HepG2 (cell line): ENCODE results near the gene BCAS3. TPM values are rescaled to one million over a fixed set of nuclear protein-coding genes. Genes with fewer than 3 reads are reported as not detected.

Source experiments
- ARID2 ChIP-seq: sonication (generic); formaldehyde crosslinking; IDR thresholded peaks from 2 replicates; pipeline ENCODE4 v1.8.1; 2022; ENCODE audit warnings: mild to moderate bottlenecking, missing genetic modification reagents, borderline replicate concordance
- ARNT2 ChIP-seq: sonication (generic); formaldehyde crosslinking; IDR thresholded peaks from 2 replicates; pipeline ENCODE4 v1.8.0; 2022; ENCODE audit warnings: mild to moderate bottlenecking, low read depth, missing genetic modification reagents, moderate library complexity
- ELK4 ChIP-seq: sonication (generic); formaldehyde crosslinking; IDR thresholded peaks from 2 replicates; pipeline ENCODE4 v1.9.0; 2021; ENCODE audit warnings: missing genetic modification reagents, borderline replicate concordance
- FOSL2 ChIP-seq: sonication (generic); formaldehyde crosslinking; IDR thresholded peaks from 2 replicates; pipeline ENCODE4 v1.4.0; 2020; ENCODE audit warnings: missing genetic modification reagents
- FOXJ3 ChIP-seq: sonication (generic); formaldehyde crosslinking; IDR thresholded peaks from 2 replicates; pipeline ENCODE4 v1.4.0; 2020; ENCODE audit warnings: missing genetic modification reagents, mild to moderate bottlenecking, borderline replicate concordance
- FOXO1 ChIP-seq: sonication (generic); formaldehyde crosslinking; IDR thresholded peaks from 2 replicates; pipeline ENCODE4 v1.4.0; 2020; ENCODE audit warnings: missing genetic modification reagents
- GRHL1 ChIP-seq: sonication (generic); formaldehyde crosslinking; conservative IDR thresholded peaks from 2 replicates; pipeline ENCODE4 v1.8.0; 2022; ENCODE audit warnings: missing genetic modification reagents
- MYC ChIP-seq: sonication (generic); formaldehyde crosslinking; IDR thresholded peaks from 2 replicates; pipeline ENCODE4 v1.9.0; 2021; ENCODE audit warnings: missing genetic modification reagents, borderline replicate concordance
- NFIB ChIP-seq: sonication (generic); formaldehyde crosslinking; IDR thresholded peaks from 2 replicates; pipeline ENCODE4 v1.9.0; 2021; ENCODE audit warnings: missing genetic modification reagents, mild to moderate bottlenecking, borderline replicate concordance
- NFYC ChIP-seq: IDR thresholded peaks from 2 replicates; pipeline ENCODE4 v1.6.1; 2016; ENCODE audit warnings: missing genetic modification reagents, missing compliant biosample characterization
- RNF2 ChIP-seq: fragments of 450-650 bp; conservative IDR thresholded peaks from 2 replicates; pipeline ENCODE4 v1.6.1; 2016; ENCODE audit warnings: low read depth
- TRIM24 ChIP-seq: sonication (generic); formaldehyde crosslinking; IDR thresholded peaks from 2 replicates; pipeline ENCODE4 v1.8.0; 2022; ENCODE audit warnings: mild to moderate bottlenecking, missing genetic modification reagents
- YEATS4 ChIP-seq: sonication (generic); formaldehyde crosslinking; IDR thresholded peaks from 2 replicates; pipeline ENCODE4 v1.4.0; 2020; ENCODE audit warnings: missing genetic modification reagents, borderline replicate concordance
- YY1 ChIP-seq: IDR thresholded peaks from 2 replicates; pipeline ENCODE4 v1.6.1; 2011; ENCODE audit warnings: low read length, low read depth, moderate library complexity, mild to moderate bottlenecking; ENCODE audit not compliant: insufficient read depth, insufficient replicate concordance
- ZFAT ChIP-seq: sonication (generic); formaldehyde crosslinking; conservative IDR thresholded peaks from 2 replicates; pipeline ENCODE4 v1.8.1; 2023; ENCODE audit warnings: missing genetic modification reagents, inconsistent platforms
- ZFX ChIP-seq: sonication (generic); formaldehyde crosslinking; IDR thresholded peaks from 2 replicates; pipeline ENCODE4 v1.4.0; 2020; ENCODE audit warnings: mild to moderate bottlenecking, low read depth, missing genetic modification reagents, moderate library complexity
- ZNF788 ChIP-seq: sonication (generic); formaldehyde crosslinking; IDR thresholded peaks from 2 replicates; pipeline ENCODE4 v1.5.0; 2020; ENCODE audit warnings: mild to moderate bottlenecking, missing genetic modification reagents, borderline replicate concordance
- ZSCAN12 ChIP-seq: sonication (generic); formaldehyde crosslinking; IDR thresholded peaks from 2 replicates; pipeline ENCODE4 v1.9.0; 2021; ENCODE audit warnings: mild to moderate bottlenecking, missing genetic modification reagents
- polyA plus RNA-seq, 8 experiments: library from polyadenylated mRNA; depleted of rRNA in 3 of 8; stranded (reverse) in 7 of 8; unstranded in 1 of 8; fragments of >200 nt; fragmentation: Illumina TruSeq in 4 of 8; extraction: Trizol in 4 of 8; gene quantifications; 2 replicates each; pipeline versions ENCODE4 v1.2.1 to v1.2.3, GENCODE V29; 2011 to 2016; ENCODE audit warnings: low read depth in 4 of 8, missing spikeins in 1 of 8, mixed read lengths in 1 of 8; ENCODE audit not compliant: insufficient read depth in 1 of 8
- total RNA-seq, 5 experiments: library from RNA; depleted of rRNA; stranded (reverse); fragments of >200 nt; fragmentation: Illumina TruSeq; extraction: Trizol; gene quantifications; 2 replicates each; pipeline ENCODE4 v1.2.3, GENCODE V29; 2016; ENCODE audit warnings: low read depth in 1 of 5
- TF ChIP-seq, protein P1 (sequence below): IDR thresholded peaks from 2 replicates; pipeline ENCODE4 v1.6.1; 2016; ENCODE audit warnings: missing genetic modification reagents, missing compliant biosample characterization
- TF ChIP-seq, protein P2 (sequence below): sonication (generic); formaldehyde crosslinking; IDR thresholded peaks from 2 replicates; pipeline ENCODE4; 2020; ENCODE audit warnings: missing genetic modification reagents, mild to moderate bottlenecking, borderline replicate concordance
- TF ChIP-seq, protein P3 (sequence below): sonication (generic); formaldehyde crosslinking; IDR thresholded peaks from 2 replicates; pipeline ENCODE4 v1.4.0; 2020; ENCODE audit warnings: missing genetic modification reagents

The BCAS3 gene
- total and polyA plus RNA-seq, 2 of the 13 experiments (the other 11 are each of a cell fraction or from before 2014, with no cell fraction given) = 10.7 to 11.2 TPM

- TF ChIP-seq YY1 = peak; percentile 54
- no peak for TF ChIP-seq ZFAT (CRISPR knock-in tag)
- TF ChIP-seq YEATS4 (CRISPR knock-in tag) = peak; percentile 60
- TF ChIP-seq ELK4 = no peak
- TF ChIP-seq, protein P1, sequence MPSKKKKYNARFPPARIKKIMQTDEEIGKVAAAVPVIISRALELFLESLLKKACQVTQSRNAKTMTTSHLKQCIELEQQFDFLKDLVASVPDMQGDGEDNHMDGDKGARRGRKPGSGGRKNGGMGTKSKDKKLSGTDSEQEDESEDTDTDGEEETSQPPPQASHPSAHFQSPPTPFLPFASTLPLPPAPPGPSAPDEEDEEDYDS (CRISPR knock-in tag) = peak; percentile 27; the same call in 1 of the 2 replicates
- peak; percentile 25; the same call in 1 of the 2 replicates for TF ChIP-seq ZNF788 (CRISPR knock-in tag)
- TF ChIP-seq, protein P2, sequence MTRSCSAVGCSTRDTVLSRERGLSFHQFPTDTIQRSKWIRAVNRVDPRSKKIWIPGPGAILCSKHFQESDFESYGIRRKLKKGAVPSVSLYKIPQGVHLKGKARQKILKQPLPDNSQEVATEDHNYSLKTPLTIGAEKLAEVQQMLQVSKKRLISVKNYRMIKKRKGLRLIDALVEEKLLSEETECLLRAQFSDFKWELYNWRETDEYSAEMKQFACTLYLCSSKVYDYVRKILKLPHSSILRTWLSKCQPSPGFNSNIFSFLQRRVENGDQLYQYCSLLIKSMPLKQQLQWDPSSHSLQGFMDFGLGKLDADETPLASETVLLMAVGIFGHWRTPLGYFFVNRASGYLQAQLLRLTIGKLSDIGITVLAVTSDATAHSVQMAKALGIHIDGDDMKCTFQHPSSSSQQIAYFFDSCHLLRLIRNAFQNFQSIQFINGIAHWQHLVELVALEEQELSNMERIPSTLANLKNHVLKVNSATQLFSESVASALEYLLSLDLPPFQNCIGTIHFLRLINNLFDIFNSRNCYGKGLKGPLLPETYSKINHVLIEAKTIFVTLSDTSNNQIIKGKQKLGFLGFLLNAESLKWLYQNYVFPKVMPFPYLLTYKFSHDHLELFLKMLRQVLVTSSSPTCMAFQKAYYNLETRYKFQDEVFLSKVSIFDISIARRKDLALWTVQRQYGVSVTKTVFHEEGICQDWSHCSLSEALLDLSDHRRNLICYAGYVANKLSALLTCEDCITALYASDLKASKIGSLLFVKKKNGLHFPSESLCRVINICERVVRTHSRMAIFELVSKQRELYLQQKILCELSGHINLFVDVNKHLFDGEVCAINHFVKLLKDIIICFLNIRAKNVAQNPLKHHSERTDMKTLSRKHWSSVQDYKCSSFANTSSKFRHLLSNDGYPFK (CRISPR knock-in tag) = peak; percentile 77; the same call in 1 of the 2 replicates
- TF ChIP-seq TRIM24 (CRISPR knock-in tag) = no peak
- no peak for TF ChIP-seq NFYC (CRISPR knock-in tag)
- TF ChIP-seq FOXJ3 (CRISPR knock-in tag) = no peak
- no peak for TF ChIP-seq GRHL1 (CRISPR knock-in tag)
- TF ChIP-seq FOSL2 = peak; percentile 55; the same call in 1 of the 2 replicates
- no peak for TF ChIP-seq RNF2
- peak; percentile 69 for TF ChIP-seq ZFX
- peak; percentile 53; the same call in 1 of the 2 replicates for TF ChIP-seq ARNT2 (CRISPR knock-in tag)
- TF ChIP-seq MYC (CRISPR knock-in tag) = peak; percentile 49; the same call in 1 of the 2 replicates
- TF ChIP-seq, protein P3, sequence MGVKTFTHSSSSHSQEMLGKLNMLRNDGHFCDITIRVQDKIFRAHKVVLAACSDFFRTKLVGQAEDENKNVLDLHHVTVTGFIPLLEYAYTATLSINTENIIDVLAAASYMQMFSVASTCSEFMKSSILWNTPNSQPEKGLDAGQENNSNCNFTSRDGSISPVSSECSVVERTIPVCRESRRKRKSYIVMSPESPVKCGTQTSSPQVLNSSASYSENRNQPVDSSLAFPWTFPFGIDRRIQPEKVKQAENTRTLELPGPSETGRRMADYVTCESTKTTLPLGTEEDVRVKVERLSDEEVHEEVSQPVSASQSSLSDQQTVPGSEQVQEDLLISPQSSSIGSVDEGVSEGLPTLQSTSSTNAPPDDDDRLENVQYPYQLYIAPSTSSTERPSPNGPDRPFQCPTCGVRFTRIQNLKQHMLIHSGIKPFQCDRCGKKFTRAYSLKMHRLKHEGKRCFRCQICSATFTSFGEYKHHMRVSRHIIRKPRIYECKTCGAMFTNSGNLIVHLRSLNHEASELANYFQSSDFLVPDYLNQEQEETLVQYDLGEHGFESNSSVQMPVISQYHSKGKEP (CRISPR knock-in tag) = no peak
- TF ChIP-seq ZSCAN12 (CRISPR knock-in tag) = no peak
- no peak for TF ChIP-seq ARID2 (CRISPR knock-in tag)
- TF ChIP-seq FOXO1 (CRISPR knock-in tag) = no peak
- no peak for TF ChIP-seq NFIB (CRISPR knock-in tag)
Measured at GRCh38 chr17:61416540-61417363, 739.1 kb downstream of the BCAS3 start (continued).
